K562 (cell line): Measurements from ENCODE around the gene ZNF337. TPM values are rescaled to one million over a fixed set of nuclear protein-coding genes. Genes with fewer than 3 reads are reported as not detected.

Experiments
- BDP1 ChIP-seq: IDR thresholded peaks from 3 replicates; pipeline ENCODE4 v1.6.1; 2011; ENCODE audit not compliant: insufficient read length, insufficient read depth
- CCNT2 ChIP-seq: IDR thresholded peaks from 2 replicates; pipeline ENCODE4 v1.6.1; 2011; ENCODE audit warnings: borderline replicate concordance, low read depth, mild to moderate bottlenecking, moderate library complexity, mixed read lengths, low read length; ENCODE audit not compliant: insufficient read length; ENCODE audit errors: extremely low read depth
- ELF2 ChIP-seq: fragments of 250-450 bp; sonication (Bioruptor Pico); IDR thresholded peaks from 2 replicates; pipeline ENCODE4 v1.5.0; 2021; ENCODE audit warnings: mild to moderate bottlenecking
- EP400 ChIP-seq: fragments of 450-650 bp; IDR thresholded peaks from 2 replicates; pipeline ENCODE4 v1.6.1; 2017; ENCODE audit warnings: antibody characterized with exemption, mild to moderate bottlenecking, moderate library complexity
- ESRRA ChIP-seq: fragments of 450-650 bp; IDR thresholded peaks from 2 replicates; pipeline ENCODE4 v1.6.1; 2014; ENCODE audit warnings: low read depth, mild to moderate bottlenecking, moderate library complexity, borderline replicate concordance
- JUN ChIP-seq, 2 experiments: sonication (generic) in 1 of 2; formaldehyde crosslinking in 1 of 2; IDR thresholded peaks; 2 replicates each; pipeline versions ENCODE4 v1.6.1 to v1.8.0; 2012 to 2022; ENCODE audit warnings: borderline replicate concordance in 2 of 2, mild to moderate bottlenecking in 2 of 2, improper control_type of control experiment in 1 of 2, low read depth in 1 of 2, low read length in 1 of 2, missing genetic modification reagents in 1 of 2
- KAT2B ChIP-seq: IDR thresholded peaks from one replicate; pipeline ENCODE4 v1.6.1; 2012; ENCODE audit warnings: low read depth, mild to moderate bottlenecking, control low read depth, inconsistent platforms, low read length, moderate library complexity
- KLF10 ChIP-seq: fragments of 250-450 bp; sonication (Bioruptor Pico); IDR thresholded peaks from 2 replicates; pipeline ENCODE4 v1.6.1; 2021; ENCODE audit warnings: matching md5 sums
- MTA3 ChIP-seq: fragments of 450-650 bp; formaldehyde crosslinking; IDR thresholded peaks from 2 replicates; pipeline ENCODE4 v1.6.1; 2017; ENCODE audit warnings: mild to moderate bottlenecking, borderline replicate concordance
- PHTF2 ChIP-seq: fragments of 250-450 bp; sonication (Bioruptor Pico); IDR thresholded peaks from 2 replicates; pipeline ENCODE4 v1.5.0; 2021; ENCODE audit warnings: mild to moderate bottlenecking
- RAD51 ChIP-seq: fragments of 450-650 bp; IDR thresholded peaks from 2 replicates; pipeline ENCODE4 v1.7.1; 2016; ENCODE audit warnings: low read depth, mild to moderate bottlenecking, borderline replicate concordance
- TAF9B ChIP-seq: fragments of 450-650 bp; IDR thresholded peaks from 2 replicates; pipeline ENCODE4 v1.6.1; 2018; ENCODE audit warnings: mild to moderate bottlenecking; ENCODE audit not compliant: partially characterized antibody
- TBL1XR1 ChIP-seq, 2 experiments: IDR thresholded peaks; 2 replicates each; pipeline ENCODE4 v1.6.1; 2012; ENCODE audit warnings: improper control_type of control experiment in 2 of 2, low read length in 2 of 2, mild to moderate bottlenecking in 1 of 2
- ZC3H8 ChIP-seq: fragments of 450-650 bp; IDR thresholded peaks from 2 replicates; pipeline ENCODE4 v1.6.1; 2017
- ZNF324 ChIP-seq: fragments of 250-450 bp; sonication (Bioruptor Pico); IDR thresholded peaks from 2 replicates; pipeline ENCODE4 v1.4.0; 2020; ENCODE audit warnings: mild to moderate bottlenecking
- polyA plus RNA-seq, 8 experiments: library from polyadenylated mRNA; depleted of rRNA in 4 of 8; stranded (reverse) in 5 of 8; unstranded in 3 of 8; fragments of >200 nt; fragmentation: Nextera tagmentation in 2 of 8; fragmentation: Illumina TruSeq in 1 of 8; extraction: Ambion mirVana in 2 of 8; extraction: Trizol in 1 of 8; gene quantifications; 2 replicates each; pipeline versions ENCODE4 v1.2.1 to v1.2.3, GENCODE V29; 2011 to 2014; ENCODE audit warnings: inconsistent platforms in 1 of 8, missing spikeins in 1 of 8
- total RNA-seq, 7 experiments: library from RNA; depleted of rRNA in 6 of 7; stranded (reverse); fragments of >200 nt in 6 of 7; fragmentation: Illumina TruSeq in 2 of 7; extraction: Trizol in 2 of 7; gene quantifications; 2 replicates each; pipeline versions ENCODE4 v1.2.1 to v1.2.3, GENCODE V29; 2011 to 2021; ENCODE audit warnings: low replicate concordance in 1 of 7
- TF ChIP-seq, protein P1 (sequence below): fragments of 250-450 bp; sonication (Bioruptor Pico); IDR thresholded peaks from 2 replicates; pipeline ENCODE4 v1.5.0; 2021
- TF ChIP-seq, protein P2 (sequence below): sonication (generic); formaldehyde crosslinking; IDR thresholded peaks from 2 replicates; pipeline ENCODE4 v1.8.0; 2022; ENCODE audit warnings: mild to moderate bottlenecking, missing genetic modification reagents
- TF ChIP-seq, protein P3 (sequence below): fragments of 450-650 bp; IDR thresholded peaks from 2 replicates; pipeline ENCODE4 v1.6.1; 2016; ENCODE audit warnings: low read depth, mild to moderate bottlenecking, moderate library complexity
- TF ChIP-seq, protein P4 (sequence below): fragments of 450-650 bp; IDR thresholded peaks from 2 replicates; pipeline ENCODE4 v1.6.1; 2017; ENCODE audit warnings: antibody characterized with exemption, mild to moderate bottlenecking
- TF ChIP-seq, protein P5 (sequence below): fragments of 250-450 bp; sonication (Bioruptor Pico); IDR thresholded peaks from 2 replicates; pipeline ENCODE4 v1.8.0; 2021; ENCODE audit warnings: moderate library complexity, mild to moderate bottlenecking, inconsistent platforms

Gene ZNF337
- total and polyA plus RNA-seq, 9 of the 15 experiments (the other 6 are each of a cell fraction or from before 2014, with no cell fraction given) = 0.25 to 5.6 (median 3.5) TPM

DNA sequence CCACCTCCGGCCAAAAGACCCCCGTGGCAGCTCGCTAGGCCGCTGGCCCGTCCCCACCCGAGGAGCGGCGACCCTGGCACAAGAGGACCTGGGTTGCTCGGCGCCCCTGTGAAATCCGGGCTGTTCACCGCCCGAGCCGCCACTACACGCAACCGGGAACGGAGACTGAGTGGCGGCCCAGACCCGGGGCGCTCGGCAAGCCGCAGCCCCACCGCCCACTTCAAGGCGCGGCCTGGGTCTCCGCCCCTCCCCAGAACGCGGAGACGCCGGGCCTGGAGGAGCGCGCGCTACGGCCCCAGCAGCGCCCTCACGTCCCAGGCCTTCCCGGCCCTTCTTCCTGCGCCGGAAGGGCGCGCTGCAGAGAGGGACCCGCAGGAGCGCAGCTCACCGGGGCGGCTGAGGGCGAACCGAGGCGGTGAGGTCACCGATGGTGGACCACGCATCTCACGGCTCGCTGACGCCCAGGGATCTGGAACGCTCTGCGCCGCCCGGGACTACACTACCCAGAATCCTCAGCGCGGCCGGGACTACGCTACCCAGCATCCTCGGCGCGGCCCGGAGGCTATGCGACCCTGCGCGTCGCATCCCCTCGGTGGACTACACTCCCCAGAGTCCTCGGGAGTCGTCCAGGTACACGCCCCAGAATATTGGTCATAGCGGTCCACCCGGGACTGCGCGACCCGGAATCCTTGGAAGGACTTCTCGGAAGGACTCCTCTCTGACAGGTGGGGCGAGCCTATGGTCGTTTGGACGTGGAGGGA is at the start of gene ZNF337 (continued):
- TF ChIP-seq, protein P1, sequence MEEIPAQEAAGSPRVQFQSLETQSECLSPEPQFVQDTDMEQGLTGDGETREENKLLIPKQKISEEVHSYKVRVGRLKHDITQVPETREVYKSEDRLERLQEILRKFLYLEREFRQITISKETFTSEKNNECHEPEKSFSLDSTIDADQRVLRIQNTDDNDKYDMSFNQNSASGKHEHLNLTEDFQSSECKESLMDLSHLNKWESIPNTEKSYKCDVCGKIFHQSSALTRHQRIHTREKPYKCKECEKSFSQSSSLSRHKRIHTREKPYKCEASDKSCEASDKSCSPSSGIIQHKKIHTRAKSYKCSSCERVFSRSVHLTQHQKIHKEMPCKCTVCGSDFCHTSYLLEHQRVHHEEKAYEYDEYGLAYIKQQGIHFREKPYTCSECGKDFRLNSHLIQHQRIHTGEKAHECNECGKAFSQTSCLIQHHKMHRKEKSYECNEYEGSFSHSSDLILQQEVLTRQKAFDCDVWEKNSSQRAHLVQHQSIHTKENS (CRISPR knock-in tag) = no peak
- TF ChIP-seq PHTF2 (CRISPR knock-in tag) (no peak), ELF2 (CRISPR knock-in tag) (no peak), CCNT2 (no peak), JUN (IDR thresholded peaks at IDR 0.05; ENCODE audit: borderline replicate concordance, low read depth, low read length) (peak; percentile 51; the same call in 1 of the 2 replicates), JUN (CRISPR knock-in tag; IDR thresholded peaks at IDR 0.05; ENCODE audit: borderline replicate concordance) (0 out of 2 replicates have a peak, but pooled peaks have one; percentile 67), MTA3 (0 out of 2 replicates have a peak, but pooled peaks have one; percentile 38), TAF9B (no peak), EP400 (peak; percentile 55; the same call in 1 of the 2 replicates), KAT2B (no peak), KLF10 (CRISPR knock-in tag) (no peak), RAD51 (no peak), BDP1 (no peak), ZNF324 (CRISPR knock-in tag) (no peak), TBL1XR1 (IDR thresholded peaks at IDR 0.05; ENCODE audit: low read length in 2 of 2) (no peak), ZC3H8 (no peak), ESRRA (peak; percentile 51; the same call in 1 of the 2 replicates)
- TF ChIP-seq, protein P2, sequence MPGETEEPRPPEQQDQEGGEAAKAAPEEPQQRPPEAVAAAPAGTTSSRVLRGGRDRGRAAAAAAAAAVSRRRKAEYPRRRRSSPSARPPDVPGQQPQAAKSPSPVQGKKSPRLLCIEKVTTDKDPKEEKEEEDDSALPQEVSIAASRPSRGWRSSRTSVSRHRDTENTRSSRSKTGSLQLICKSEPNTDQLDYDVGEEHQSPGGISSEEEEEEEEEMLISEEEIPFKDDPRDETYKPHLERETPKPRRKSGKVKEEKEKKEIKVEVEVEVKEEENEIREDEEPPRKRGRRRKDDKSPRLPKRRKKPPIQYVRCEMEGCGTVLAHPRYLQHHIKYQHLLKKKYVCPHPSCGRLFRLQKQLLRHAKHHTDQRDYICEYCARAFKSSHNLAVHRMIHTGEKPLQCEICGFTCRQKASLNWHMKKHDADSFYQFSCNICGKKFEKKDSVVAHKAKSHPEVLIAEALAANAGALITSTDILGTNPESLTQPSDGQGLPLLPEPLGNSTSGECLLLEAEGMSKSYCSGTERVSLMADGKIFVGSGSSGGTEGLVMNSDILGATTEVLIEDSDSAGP (CRISPR knock-in tag) = no peak
- TF ChIP-seq, protein P3, sequence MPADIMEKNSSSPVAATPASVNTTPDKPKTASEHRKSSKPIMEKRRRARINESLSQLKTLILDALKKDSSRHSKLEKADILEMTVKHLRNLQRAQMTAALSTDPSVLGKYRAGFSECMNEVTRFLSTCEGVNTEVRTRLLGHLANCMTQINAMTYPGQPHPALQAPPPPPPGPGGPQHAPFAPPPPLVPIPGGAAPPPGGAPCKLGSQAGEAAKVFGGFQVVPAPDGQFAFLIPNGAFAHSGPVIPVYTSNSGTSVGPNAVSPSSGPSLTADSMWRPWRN = no peak
- TF ChIP-seq, protein P4, sequence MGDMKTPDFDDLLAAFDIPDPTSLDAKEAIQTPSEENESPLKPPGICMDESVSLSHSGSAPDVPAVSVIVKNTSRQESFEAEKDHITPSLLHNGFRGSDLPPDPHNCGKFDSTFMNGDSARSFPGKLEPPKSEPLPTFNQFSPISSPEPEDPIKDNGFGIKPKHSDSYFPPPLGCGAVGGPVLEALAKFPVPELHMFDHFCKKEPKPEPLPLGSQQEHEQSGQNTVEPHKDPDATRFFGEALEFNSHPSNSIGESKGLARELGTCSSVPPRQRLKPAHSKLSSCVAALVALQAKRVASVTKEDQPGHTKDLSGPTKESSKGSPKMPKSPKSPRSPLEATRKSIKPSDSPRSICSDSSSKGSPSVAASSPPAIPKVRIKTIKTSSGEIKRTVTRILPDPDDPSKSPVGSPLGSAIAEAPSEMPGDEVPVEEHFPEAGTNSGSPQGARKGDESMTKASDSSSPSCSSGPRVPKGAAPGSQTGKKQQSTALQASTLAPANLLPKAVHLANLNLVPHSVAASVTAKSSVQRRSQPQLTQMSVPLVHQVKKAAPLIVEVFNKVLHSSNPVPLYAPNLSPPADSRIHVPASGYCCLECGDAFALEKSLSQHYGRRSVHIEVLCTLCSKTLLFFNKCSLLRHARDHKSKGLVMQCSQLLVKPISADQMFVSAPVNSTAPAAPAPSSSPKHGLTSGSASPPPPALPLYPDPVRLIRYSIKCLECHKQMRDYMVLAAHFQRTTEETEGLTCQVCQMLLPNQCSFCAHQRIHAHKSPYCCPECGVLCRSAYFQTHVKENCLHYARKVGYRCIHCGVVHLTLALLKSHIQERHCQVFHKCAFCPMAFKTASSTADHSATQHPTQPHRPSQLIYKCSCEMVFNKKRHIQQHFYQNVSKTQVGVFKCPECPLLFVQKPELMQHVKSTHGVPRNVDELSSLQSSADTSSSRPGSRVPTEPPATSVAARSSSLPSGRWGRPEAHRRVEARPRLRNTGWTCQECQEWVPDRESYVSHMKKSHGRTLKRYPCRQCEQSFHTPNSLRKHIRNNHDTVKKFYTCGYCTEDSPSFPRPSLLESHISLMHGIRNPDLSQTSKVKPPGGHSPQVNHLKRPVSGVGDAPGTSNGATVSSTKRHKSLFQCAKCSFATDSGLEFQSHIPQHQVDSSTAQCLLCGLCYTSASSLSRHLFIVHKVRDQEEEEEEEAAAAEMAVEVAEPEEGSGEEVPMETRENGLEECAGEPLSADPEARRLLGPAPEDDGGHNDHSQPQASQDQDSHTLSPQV = peak; percentile 50; the same call in 1 of the 2 replicates
- TF ChIP-seq, protein P5, sequence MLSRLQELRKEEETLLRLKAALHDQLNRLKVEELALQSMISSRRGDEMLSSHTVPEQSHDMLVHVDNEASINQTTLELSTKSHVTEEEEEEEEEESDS (CRISPR knock-in tag) = no peak
